GM11168 (cell line): ENCODE results near the gene PDE6D.

Experiments
- in situ Hi-C: fragments of 300-500 bp; cut with MboI; formaldehyde crosslinking; loops from one replicate; pipeline ENCODE4 v1.12.0; 2022; ENCODE audit warnings: low sequenced_read_pairs; ENCODE audit not compliant: unreplicated experiment

Gene PDE6D

GRCh38 chr2:231708773-231709635 lies 72.1 kb downstream of the PDE6D start:
- in situ Hi-C loops = no loop called here

- in situ Hi-C loops = no loop called here
These were observed 72.9 kb downstream of the PDE6D start, which contains the start of gene PTMA for GRCh38 chr2:231707927-231708772. Gene PTMA (plus strand): TSS chr2:231708525. CDS start chr2:231708707, 182 bp downstream.

- in situ Hi-C loops = no loop called here
These were observed 73.5 kb downstream of the PDE6D start for GRCh38 chr2:231707625-231707926.

GRCh38 chr2:231706731-231707624 lies 74.1 kb downstream of the PDE6D start:
- in situ Hi-C loops = no loop called here

GRCh38 chr2:231704017-231704416 lies 77.1 kb downstream of the PDE6D start:
- in situ Hi-C loops = no loop called here

- in situ Hi-C loops = no loop called here
These were observed 79.4 kb downstream of the PDE6D start for GRCh38 chr2:231701456-231702373.

- in situ Hi-C loops = no loop called here
These were observed 82.1 kb downstream of the PDE6D start for GRCh38 chr2:231699006-231699405.

GRCh38 chr2:231696004-231696367 lies 85.1 kb downstream of the PDE6D start:
- in situ Hi-C loops = no loop called here

GRCh38 chr2:231693956-231694355 lies 87.1 kb downstream of the PDE6D start:
- in situ Hi-C loops = no loop called here

- in situ Hi-C loops = no loop called here
These were observed 88.2 kb downstream of the PDE6D start for GRCh38 chr2:231692847-231693246.

GRCh38 chr2:231691251-231691772 lies 89.8 kb downstream of the PDE6D start:
- in situ Hi-C loops = no loop called here

GRCh38 chr2:231689124-231689893 lies 91.8 kb downstream of the PDE6D start:
- in situ Hi-C loops = no loop called here

- in situ Hi-C loops = no loop called here
These were observed 92.4 kb downstream of the PDE6D start for GRCh38 chr2:231688719-231689118.

GRCh38 chr2:231687961-231688360 lies 93.1 kb downstream of the PDE6D start:
- in situ Hi-C loops = no loop called here

GRCh38 chr2:231687133-231687852 lies 93.8 kb downstream of the PDE6D start:
- in situ Hi-C loops = no loop called here

GRCh38 chr2:231686192-231687100 lies 94.6 kb downstream of the PDE6D start:
- in situ Hi-C loops = no loop called here
